ENCODE measurements around the gene OR2S2. TPM values are rescaled to one million over a fixed set of nuclear protein-coding genes. Genes with fewer than 3 reads are reported as not detected.
"Not testable (repeated sequence)": the region's sequence is repeated elsewhere in the genome, so short reads cannot be mapped to it uniquely, and the experiment has no call there.

Gene OR2S2
- total RNA-seq, 1 experiment from 2014 or later: not detected

GRCh38 chr9:35938474-35939356 is 19.2 kb downstream of the OR2S2 start:
- in situ Hi-C loops (cut with HindIII; ENCODE audit: low pct_unique_long_range_greater_than_20kb, low sequenced_read_pairs): no loop called here
- DNase-seq (ENCODE audit: low read depth): no peak

- DNase-seq (ENCODE audit: low read depth): no peak
- in situ Hi-C loops (cut with HindIII; ENCODE audit: low pct_unique_long_range_greater_than_20kb, low sequenced_read_pairs): no loop called here
Observed at GRCh38 chr9:35937227-35937626, 20.7 kb downstream of the OR2S2 start.

GRCh38 chr9:35935755-35936509 is 22.0 kb downstream of the OR2S2 start:
- in situ Hi-C loops (cut with HindIII; ENCODE audit: low pct_unique_long_range_greater_than_20kb, low sequenced_read_pairs): no loop called here
- peak; percentile 49 for DNase-seq (ENCODE audit: low read depth)

GRCh38 chr9:35935261-35935660 is 22.7 kb downstream of the OR2S2 start:
- in situ Hi-C loops (cut with HindIII; ENCODE audit: low pct_unique_long_range_greater_than_20kb, low sequenced_read_pairs): no loop called here
- no peak for DNase-seq (ENCODE audit: low read depth)

- in situ Hi-C loops (cut with HindIII; ENCODE audit: low pct_unique_long_range_greater_than_20kb, low sequenced_read_pairs); DNase-seq (ENCODE audit: low read depth): not testable (repeated sequence)
Observed at GRCh38 chr9:35934069-35934468, 23.9 kb downstream of the OR2S2 start.

GRCh38 chr9:35933550-35934067 is 24.3 kb downstream of the OR2S2 start:
- in situ Hi-C loops (cut with HindIII; ENCODE audit: low pct_unique_long_range_greater_than_20kb, low sequenced_read_pairs): no loop called here
- no peak for DNase-seq (ENCODE audit: low read depth)

GRCh38 chr9:35932735-35933134 is 25.2 kb downstream of the OR2S2 start:
- no peak for DNase-seq (ENCODE audit: low read depth)
- in situ Hi-C loops (cut with HindIII; ENCODE audit: low pct_unique_long_range_greater_than_20kb, low sequenced_read_pairs): no loop called here

- in situ Hi-C loops (cut with HindIII; ENCODE audit: low pct_unique_long_range_greater_than_20kb, low sequenced_read_pairs): no loop called here
- no peak for DNase-seq (ENCODE audit: low read depth)
Observed at GRCh38 chr9:35930989-35931388, 27.0 kb downstream of the OR2S2 start.

GRCh38 chr9:35930521-35930920 is 27.4 kb downstream of the OR2S2 start:
- in situ Hi-C loops (cut with HindIII; ENCODE audit: low pct_unique_long_range_greater_than_20kb, low sequenced_read_pairs): no loop called here
- DNase-seq (ENCODE audit: low read depth): no peak

- no peak for DNase-seq (ENCODE audit: low read depth)
- in situ Hi-C loops (cut with HindIII; ENCODE audit: low pct_unique_long_range_greater_than_20kb, low sequenced_read_pairs): no loop called here
Observed at GRCh38 chr9:35929453-35929718, 28.6 kb downstream of the OR2S2 start.

GRCh38 chr9:35928591-35929452 is 29.1 kb downstream of the OR2S2 start:
- in situ Hi-C loops (cut with HindIII; ENCODE audit: low pct_unique_long_range_greater_than_20kb, low sequenced_read_pairs): no loop called here
- DNase-seq (ENCODE audit: low read depth): no peak

GRCh38 chr9:35923927-35924763 is 33.8 kb downstream of the OR2S2 start:
- in situ Hi-C loops (cut with HindIII; ENCODE audit: low pct_unique_long_range_greater_than_20kb, low sequenced_read_pairs): no loop called here
- DNase-seq (ENCODE audit: low read depth): peak; percentile 92

- in situ Hi-C loops (cut with HindIII; ENCODE audit: low pct_unique_long_range_greater_than_20kb, low sequenced_read_pairs): no loop called here
- DNase-seq (ENCODE audit: low read depth): no peak
Observed at GRCh38 chr9:35923598-35923926, 34.4 kb downstream of the OR2S2 start.

GRCh38 chr9:35920051-35920620 is 37.8 kb downstream of the OR2S2 start:
- no peak for DNase-seq (ENCODE audit: low read depth)
- in situ Hi-C loops (cut with HindIII; ENCODE audit: low pct_unique_long_range_greater_than_20kb, low sequenced_read_pairs): no loop called here

- in situ Hi-C loops (cut with HindIII; ENCODE audit: low pct_unique_long_range_greater_than_20kb, low sequenced_read_pairs): no loop called here
- DNase-seq (ENCODE audit: low read depth): no peak
Observed at GRCh38 chr9:35919212-35920008, 38.5 kb downstream of the OR2S2 start.

GRCh38 chr9:35918780-35919179 is 39.2 kb downstream of the OR2S2 start:
- no peak for DNase-seq (ENCODE audit: low read depth)
- in situ Hi-C loops (cut with HindIII; ENCODE audit: low pct_unique_long_range_greater_than_20kb, low sequenced_read_pairs): no loop called here

GRCh38 chr9:35917261-35917660 is 40.7 kb downstream of the OR2S2 start:
- in situ Hi-C loops (cut with HindIII; ENCODE audit: low pct_unique_long_range_greater_than_20kb, low sequenced_read_pairs): no loop called here

More at GRCh38 chr9:35917261-35917660, 40.7 kb downstream of the OR2S2 start:
- DNase-seq (ENCODE audit: low read depth): no peak

Measured in Caki2 (cell line).